IPS DF 4.7 (cell line): ENCODE results near the gene C2orf72.
A peak's percentile ranks its signal among the peaks of the same experiment; 100 is the strongest.
"Not testable (repeated sequence)": the region's sequence is repeated elsewhere in the genome, so short reads cannot be mapped to it uniquely, and the experiment has no call there.

Experiments
- DNase-seq: peaks from one replicate; pipeline ENCODE4 v3.0.0-alpha.2; 2013; ENCODE audit warnings: low spot score; ENCODE audit errors: extremely low read depth

The C2orf72 gene

GRCh38 chr2:231037202-231037730 lies at the start of gene C2orf72:
C2orf72 (plus strand) TSS chr2:231037523; CDS start chr2:231037566, 43 bp downstream.
- no peak for DNase-seq

GRCh38 chr2:230989731-230990130 lies 47.6 kb upstream of the C2orf72 start:
- DNase-seq, result no peak

- no peak for DNase-seq
Observed at GRCh38 chr2:230990131-230990898, 47.0 kb upstream of the C2orf72 start.

- DNase-seq, result no peak
Observed at GRCh38 chr2:230990899-230991150, 46.5 kb upstream of the C2orf72 start.

- no peak for DNase-seq
Observed at GRCh38 chr2:230991598-230991997, 45.7 kb upstream of the C2orf72 start.

GRCh38 chr2:230995821-230996220 lies 41.5 kb upstream of the C2orf72 start, which contains the start of gene SPATA3:
SPATA3 (plus strand) TSS chr2:230996121; CDS start chr2:230996234, 113 bp downstream.
- DNase-seq, result no peak

GRCh38 chr2:230996661-230997060 lies 40.7 kb upstream of the C2orf72 start:
- no peak for DNase-seq

- DNase-seq, result no peak
Observed at GRCh38 chr2:230998882-230999281, 38.4 kb upstream of the C2orf72 start.

- no peak for DNase-seq
Observed at GRCh38 chr2:230999477-230999876, 37.8 kb upstream of the C2orf72 start.

GRCh38 chr2:231000211-231000904 lies 37.0 kb upstream of the C2orf72 start:
- peak; percentile 14 for DNase-seq

- no peak for DNase-seq
Observed at GRCh38 chr2:231001036-231001435, 36.3 kb upstream of the C2orf72 start.

GRCh38 chr2:231001921-231002320 lies 35.4 kb upstream of the C2orf72 start:
- no peak for DNase-seq

GRCh38 chr2:231002641-231003040 lies 34.7 kb upstream of the C2orf72 start:
- no peak for DNase-seq

- no peak for DNase-seq
Observed at GRCh38 chr2:231003186-231003585, 34.1 kb upstream of the C2orf72 start.

- DNase-seq, result not testable (repeated sequence)
Observed at GRCh38 chr2:231004930-231005329, 32.4 kb upstream of the C2orf72 start.

GRCh38 chr2:231007286-231008098 lies 29.8 kb upstream of the C2orf72 start:
- DNase-seq, result no peak

- DNase-seq, result no peak
Observed at GRCh38 chr2:231008131-231008530, 29.2 kb upstream of the C2orf72 start.

- no peak for DNase-seq
Observed at GRCh38 chr2:231009236-231009919, 27.9 kb upstream of the C2orf72 start.

GRCh38 chr2:231010201-231010730 lies 27.1 kb upstream of the C2orf72 start:
- DNase-seq, result no peak

- no peak for DNase-seq
Observed at GRCh38 chr2:231011526-231011925, 25.8 kb upstream of the C2orf72 start.

- DNase-seq, result no peak
Observed at GRCh38 chr2:231012463-231012862, 24.9 kb upstream of the C2orf72 start.
